H1 (cell line): ENCODE results near the gene ITSN1.

Experiments
- BRCA1 ChIP-seq: IDR thresholded peaks from 2 replicates; pipeline ENCODE4 v1.6.1; 2012; ENCODE audit warnings: low read depth, low read length, improper control_type of control experiment
- CBX5 ChIP-seq: fragments of 300-800, 300-1000 bp; sonication (generic); IDR thresholded peaks from 2 replicates; pipeline ENCODE4 v1.7.1; 2016; ENCODE audit warnings: antibody characterized with exemption, low read length, low read depth
- CHD2 ChIP-seq: IDR thresholded peaks from 2 replicates; pipeline ENCODE4 v1.6.1; 2012; ENCODE audit warnings: low read length, improper control_type of control experiment
- CTCF ChIP-seq, 3 experiments: IDR thresholded peaks; 1 replicate in 2 of 3; 2 replicates in 1 of 3; pipeline versions ENCODE4 v1.5.1 to v1.6.1; 2011; ENCODE audit warnings: low read length in 3 of 3, mild to moderate bottlenecking in 3 of 3, inconsistent platforms in 2 of 3, low read depth in 1 of 3, moderate library complexity in 1 of 3; ENCODE audit not compliant: insufficient read depth in 1 of 3; ENCODE audit errors: control extremely low read depth in 1 of 3
- EZH2 ChIP-seq: fragments of 200-600 bp; sonication (generic); IDR thresholded peaks from 2 replicates; pipeline ENCODE4 v1.7.1; 2012; ENCODE audit warnings: low read depth, mild to moderate bottlenecking, moderate library complexity, low read length, inconsistent platforms; ENCODE audit not compliant: severe bottlenecking
- JUN ChIP-seq: IDR thresholded peaks from 2 replicates; pipeline ENCODE4 v1.6.1; 2011; ENCODE audit warnings: low read depth, mild to moderate bottlenecking, improper control_type of control experiment, low read length
- JUND ChIP-seq: IDR thresholded peaks from 2 replicates; pipeline ENCODE4 v1.6.1; 2011; ENCODE audit warnings: mild to moderate bottlenecking, improper control_type of control experiment, low read length
- MAFK ChIP-seq: IDR thresholded peaks from 2 replicates; pipeline ENCODE4 v1.6.1; 2012; ENCODE audit warnings: low read depth, mild to moderate bottlenecking, improper control_type of control experiment, low read length
- POLR2A ChIP-seq, 2 experiments: IDR thresholded peaks; 1 replicate in 1 of 2; 2 replicates in 1 of 2; pipeline ENCODE4 v1.6.1; 2011; ENCODE audit warnings: low read depth in 2 of 2, low read length in 2 of 2, mild to moderate bottlenecking in 2 of 2; ENCODE audit errors: control extremely low read depth in 1 of 2
- RAD21 ChIP-seq, 2 experiments: IDR thresholded peaks in 1 of 2; conservative IDR thresholded peaks in 1 of 2; 2 replicates each; pipeline ENCODE4 v1.6.1; 2011; ENCODE audit warnings: low read depth in 2 of 2, low read length in 2 of 2, improper control_type of control experiment in 1 of 2, inconsistent platforms in 1 of 2, mild to moderate bottlenecking in 1 of 2, moderate library complexity in 1 of 2
- RXRA ChIP-seq: IDR thresholded peaks from 2 replicates; pipeline ENCODE4 v1.6.1; 2011; ENCODE audit warnings: low read depth, mild to moderate bottlenecking, low read length, moderate library complexity; ENCODE audit not compliant: insufficient read depth
- SIX5 ChIP-seq: IDR thresholded peaks from 2 replicates; pipeline ENCODE4 v1.6.1; 2011; ENCODE audit warnings: mild to moderate bottlenecking, low read depth, low read length
- SUZ12 ChIP-seq: fragments of 200-600 bp; sonication (generic); IDR thresholded peaks from 2 replicates; pipeline ENCODE4 v1.6.1; 2012; ENCODE audit warnings: mild to moderate bottlenecking, inconsistent platforms, low read length, moderate library complexity, mixed read lengths

DNA sequence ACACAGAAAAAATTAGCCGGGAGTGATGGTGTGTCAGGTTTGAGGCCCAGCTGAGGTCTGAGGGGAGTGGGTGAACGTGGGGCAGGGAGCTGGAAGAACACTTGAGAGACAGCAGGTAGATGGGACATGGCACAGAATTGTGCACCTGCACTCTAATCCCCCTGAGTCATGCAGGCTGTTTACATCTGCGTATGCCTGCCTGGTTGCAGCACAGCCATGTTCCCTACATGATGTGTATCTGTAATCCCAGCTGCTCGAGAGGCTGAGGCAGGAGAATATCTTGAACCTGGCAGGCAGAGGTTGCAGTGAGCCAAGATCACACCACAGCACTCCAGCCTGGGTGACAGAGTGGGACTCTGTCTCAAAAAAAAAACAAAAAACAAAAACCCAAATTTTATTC, 228.5 kb downstream of the ITSN1 start:
- TF ChIP-seq POLR2A (IDR thresholded peaks at IDR 0.05; ENCODE audit: control extremely low read depth in 1 of 2, low read depth in 2 of 2, low read length in 2 of 2) (no peak), EZH2 (no peak), BRCA1 (no peak), CBX5 (no peak), JUND (no peak), CTCF (IDR thresholded peaks at IDR 0.05; ENCODE audit: control extremely low read depth in 1 of 3, insufficient read depth in 1 of 3, low read depth in 1 of 3, low read length in 3 of 3) (no peak), CHD2 (no peak), RAD21 (IDR thresholded peaks at IDR 0.05 in 1 of 2, conservative IDR thresholded peaks at IDR 0.05 in 1 of 2; ENCODE audit: low read depth in 2 of 2, low read length in 2 of 2) (no peak), JUN (no peak), MAFK (no peak), SIX5 (no peak), SUZ12 (no peak), RXRA (no peak)
